ENCODE data around the gene LZTFL1. TPM values are rescaled to one million over a fixed set of nuclear protein-coding genes. Genes with fewer than 3 reads are reported as not detected.
A peak's percentile ranks its signal among the peaks of the same experiment; 100 is the strongest.

The LZTFL1 gene
- total RNA-seq, 1 experiment from 2014 or later: 27.6 TPM

DNA sequence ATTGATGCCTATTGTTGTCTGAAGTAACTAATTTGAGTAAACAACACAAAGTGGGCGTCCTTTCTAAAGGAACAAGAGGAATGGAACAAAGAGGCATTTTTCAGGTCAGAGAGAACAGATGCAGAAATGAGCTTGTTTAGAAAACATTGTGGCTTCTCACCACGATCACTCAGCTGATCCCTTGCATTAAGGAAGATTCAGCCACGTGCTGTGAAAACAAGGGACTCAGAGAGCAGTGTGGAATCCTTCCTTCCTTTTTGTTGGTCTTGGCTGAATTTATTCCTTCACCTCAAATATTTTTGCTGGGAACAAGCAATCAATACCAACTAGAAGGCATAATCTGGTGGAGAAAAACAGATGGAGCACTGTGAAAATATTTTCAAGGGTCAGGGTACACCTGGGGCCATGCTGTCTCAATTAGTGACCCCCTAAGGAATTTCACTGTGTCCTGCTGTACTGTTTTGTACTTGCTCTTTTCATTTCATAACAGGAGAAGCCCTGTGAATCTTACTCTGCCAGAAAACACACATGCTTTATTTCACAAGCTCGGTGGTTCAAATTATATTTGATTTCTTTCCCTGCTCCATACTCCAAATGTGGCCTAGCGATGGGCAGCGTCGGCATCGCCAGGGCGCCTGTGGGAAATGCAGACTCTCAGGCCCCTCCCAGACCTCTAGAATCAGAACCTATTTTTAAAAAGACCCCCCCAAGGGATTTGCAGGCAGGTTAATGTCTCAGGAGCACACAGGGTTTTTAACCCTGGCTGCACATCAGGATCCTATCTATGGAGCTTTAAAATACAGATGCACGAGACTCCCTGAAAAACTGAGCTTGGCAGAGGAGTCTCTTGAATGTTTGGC, 34.0 kb downstream of the LZTFL1 start:
- no peak for DNase-seq (ENCODE audit: low read depth)

DNA sequence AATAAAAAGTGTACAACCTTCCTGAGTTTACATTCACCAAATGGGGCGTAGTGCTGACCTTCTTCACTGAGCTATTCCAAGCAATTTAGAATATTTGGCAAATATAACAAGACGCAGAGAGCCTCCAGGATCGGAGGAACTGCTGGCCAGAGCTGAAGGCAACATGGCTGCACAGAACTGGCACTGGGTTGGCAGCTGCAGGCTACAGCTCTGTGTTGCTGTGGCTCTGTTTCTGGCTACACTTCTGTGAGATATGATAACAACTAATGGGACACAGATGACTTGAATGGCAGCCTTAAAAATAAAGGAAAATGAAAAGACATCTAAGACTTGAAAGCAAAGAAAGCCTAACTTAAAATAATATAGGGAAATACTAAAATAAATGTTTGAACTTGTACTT, 34.8 kb downstream of the LZTFL1 start:
- no peak for DNase-seq (ENCODE audit: low read depth)

DNA sequence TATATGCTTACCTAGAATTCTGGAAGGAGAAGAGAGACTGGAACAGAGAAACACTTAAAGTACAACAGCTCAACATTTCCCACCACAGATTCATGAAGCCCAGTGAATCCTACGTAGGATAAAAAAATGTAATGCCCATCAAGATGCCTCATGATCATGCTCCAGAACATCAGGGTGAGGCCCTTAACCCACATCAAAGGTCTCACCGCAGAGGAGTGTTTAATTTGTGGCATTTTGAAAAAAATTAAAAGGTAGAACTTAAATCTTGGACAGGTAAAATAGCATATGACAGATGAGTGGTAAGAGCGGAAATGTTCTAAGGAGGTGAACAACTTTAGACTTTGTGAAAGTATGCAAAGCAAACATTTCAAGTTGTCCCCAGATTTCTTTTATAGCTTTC, 35.8 kb downstream of the LZTFL1 start:
- DNase-seq (ENCODE audit: low read depth): no peak

DNA sequence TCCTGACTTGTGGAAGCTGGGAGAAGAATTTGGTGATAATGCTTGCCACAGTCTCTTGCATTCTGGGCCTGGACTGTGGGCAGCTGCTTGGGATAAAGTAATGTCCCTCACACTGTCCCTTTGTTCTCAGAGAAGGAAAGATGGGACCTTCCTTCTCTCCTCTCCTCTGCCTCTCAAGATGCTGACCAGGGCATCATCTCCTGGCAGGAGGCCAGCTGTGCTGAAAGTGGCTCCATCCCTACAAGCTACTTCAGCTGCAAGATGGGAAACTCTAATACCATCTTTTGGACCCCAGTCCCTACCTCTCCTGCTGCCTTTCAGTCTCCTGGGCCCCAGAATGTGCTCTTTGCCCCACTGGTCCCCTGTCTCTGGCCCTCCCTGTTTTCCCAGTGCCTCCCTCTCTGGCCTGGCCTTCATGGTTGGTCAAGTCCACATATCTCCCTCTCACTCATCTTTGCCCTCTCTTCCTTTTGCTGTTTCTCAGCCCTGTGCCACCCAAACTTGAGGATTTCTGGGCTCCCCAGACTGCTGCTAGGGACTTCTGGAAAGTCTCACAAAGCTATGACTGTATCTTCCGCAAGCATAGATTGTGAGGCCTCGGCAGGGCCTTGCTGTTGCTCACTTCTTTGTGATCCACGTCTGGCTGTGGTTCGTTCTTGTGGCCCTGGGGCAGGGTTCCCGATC, 38.5 kb downstream of the LZTFL1 start:
- DNase-seq (ENCODE audit: low read depth): no peak

DNA sequence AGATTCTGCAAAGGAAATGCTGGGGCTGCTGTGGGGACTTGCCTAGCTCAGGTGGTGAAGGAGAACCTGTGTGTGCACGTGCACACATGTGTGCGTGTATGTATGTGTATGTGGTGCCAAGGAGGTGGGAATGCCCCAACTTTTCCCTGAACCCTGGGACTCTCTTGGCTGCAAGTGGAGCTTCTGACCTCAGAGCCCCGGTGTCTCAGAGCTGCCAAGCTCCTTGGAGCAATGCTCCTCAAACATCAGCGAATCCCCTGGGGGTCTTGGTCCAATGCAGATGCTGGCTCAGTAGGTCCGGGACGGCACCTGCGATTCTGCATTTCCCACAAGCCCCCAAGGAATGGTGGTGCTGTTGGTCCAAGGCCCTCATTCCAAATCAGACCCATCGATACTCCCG, 39.8 kb downstream of the LZTFL1 start:
- DNase-seq (ENCODE audit: low read depth): no peak

DNA sequence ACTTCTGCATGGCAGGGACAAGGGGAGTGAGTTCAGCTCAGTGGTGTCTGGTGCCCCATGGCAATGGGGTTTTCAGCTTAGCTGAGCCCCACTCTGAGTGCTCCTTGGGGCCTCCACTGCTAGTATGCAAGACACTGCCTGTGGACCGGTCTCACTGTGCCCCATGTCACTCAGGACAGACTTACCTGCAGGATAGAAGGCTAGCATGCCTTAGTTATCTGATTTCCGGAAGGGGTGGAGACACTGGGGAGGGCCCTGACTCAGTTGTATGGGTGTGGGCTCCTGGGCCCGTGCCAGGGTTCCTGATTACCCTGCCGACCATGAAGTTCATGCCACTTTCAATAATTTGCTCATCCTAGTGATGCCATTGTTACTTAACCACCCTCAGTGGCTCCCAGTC, 41.3 kb downstream of the LZTFL1 start:
- DNase-seq (ENCODE audit: low read depth): no peak

DNA sequence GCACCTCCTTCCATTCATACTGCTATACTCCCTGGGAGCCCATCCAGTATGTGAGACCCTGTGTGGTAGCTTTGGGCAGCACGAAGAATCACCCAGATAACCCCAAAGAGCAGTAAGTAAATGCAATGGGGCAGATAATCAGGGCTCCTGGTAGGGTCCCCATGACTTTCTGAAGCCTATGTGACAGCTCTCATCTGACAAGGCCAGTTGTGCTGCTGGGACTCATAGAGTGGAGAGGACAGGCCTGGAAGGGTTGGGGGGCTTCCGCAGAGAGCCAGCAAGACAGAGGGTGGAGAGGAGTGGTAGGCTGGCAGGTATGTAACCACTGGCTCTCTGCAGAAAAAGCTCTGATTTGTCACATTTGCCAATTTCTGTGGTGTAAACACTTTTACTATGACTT, 42.3 kb downstream of the LZTFL1 start:
- no peak for DNase-seq (ENCODE audit: low read depth)

DNA sequence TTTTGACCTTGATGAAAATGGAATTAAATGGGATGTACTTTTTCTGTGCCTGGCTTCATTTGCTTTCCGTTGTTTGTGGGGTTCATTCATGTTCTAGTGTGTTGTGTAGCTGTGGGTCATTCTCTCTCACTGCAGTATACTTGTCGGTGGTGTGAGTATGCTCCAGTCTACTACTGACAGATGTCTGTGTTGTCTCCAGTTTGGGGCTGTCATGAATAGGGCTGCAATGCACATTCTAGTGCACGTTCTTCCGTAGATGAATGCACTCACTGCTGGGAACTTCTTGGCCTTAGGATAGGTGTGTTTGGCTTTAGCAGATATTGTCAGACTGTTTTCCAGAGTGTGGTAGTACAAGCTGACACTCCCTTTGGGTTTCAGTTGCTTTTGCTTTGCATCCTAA, 43.9 kb downstream of the LZTFL1 start:
- DNase-seq (ENCODE audit: low read depth): no peak

DNA sequence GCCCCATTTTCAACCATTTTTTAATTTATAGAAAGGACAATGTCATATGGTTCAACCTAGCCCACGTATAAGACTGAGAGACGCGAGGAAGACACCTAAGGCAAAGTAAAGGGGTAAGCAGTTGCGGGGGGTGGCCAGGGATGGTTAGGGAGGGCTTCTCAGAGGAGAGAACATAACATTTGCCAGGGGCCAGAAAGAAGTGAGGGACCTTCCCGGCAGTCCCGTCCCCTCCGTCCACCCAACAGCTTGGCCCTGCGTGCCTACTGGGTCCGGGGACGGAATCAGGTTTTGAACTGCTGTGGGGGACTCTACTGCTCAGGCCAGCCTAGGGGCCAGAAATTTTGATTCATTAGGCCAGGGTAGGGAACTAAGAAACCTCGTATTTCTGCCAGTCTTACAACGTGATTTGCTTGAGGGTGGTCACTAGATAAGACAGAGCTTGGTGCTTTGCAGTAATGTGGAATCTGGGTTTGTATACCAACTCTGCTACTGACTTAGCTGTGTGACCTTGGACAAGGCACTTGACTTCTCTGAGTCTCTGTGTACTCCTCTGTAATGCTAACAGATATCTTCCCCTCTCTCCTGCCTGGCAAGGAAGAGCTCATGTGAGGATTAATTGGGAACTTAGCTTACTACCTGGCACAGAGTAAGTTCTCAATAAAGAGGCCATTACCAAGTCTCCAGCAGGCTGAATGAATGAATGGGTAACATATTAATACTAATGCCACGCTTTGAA, 44.8 kb downstream of the LZTFL1 start:
- DNase-seq (ENCODE audit: low read depth): no peak

DNA sequence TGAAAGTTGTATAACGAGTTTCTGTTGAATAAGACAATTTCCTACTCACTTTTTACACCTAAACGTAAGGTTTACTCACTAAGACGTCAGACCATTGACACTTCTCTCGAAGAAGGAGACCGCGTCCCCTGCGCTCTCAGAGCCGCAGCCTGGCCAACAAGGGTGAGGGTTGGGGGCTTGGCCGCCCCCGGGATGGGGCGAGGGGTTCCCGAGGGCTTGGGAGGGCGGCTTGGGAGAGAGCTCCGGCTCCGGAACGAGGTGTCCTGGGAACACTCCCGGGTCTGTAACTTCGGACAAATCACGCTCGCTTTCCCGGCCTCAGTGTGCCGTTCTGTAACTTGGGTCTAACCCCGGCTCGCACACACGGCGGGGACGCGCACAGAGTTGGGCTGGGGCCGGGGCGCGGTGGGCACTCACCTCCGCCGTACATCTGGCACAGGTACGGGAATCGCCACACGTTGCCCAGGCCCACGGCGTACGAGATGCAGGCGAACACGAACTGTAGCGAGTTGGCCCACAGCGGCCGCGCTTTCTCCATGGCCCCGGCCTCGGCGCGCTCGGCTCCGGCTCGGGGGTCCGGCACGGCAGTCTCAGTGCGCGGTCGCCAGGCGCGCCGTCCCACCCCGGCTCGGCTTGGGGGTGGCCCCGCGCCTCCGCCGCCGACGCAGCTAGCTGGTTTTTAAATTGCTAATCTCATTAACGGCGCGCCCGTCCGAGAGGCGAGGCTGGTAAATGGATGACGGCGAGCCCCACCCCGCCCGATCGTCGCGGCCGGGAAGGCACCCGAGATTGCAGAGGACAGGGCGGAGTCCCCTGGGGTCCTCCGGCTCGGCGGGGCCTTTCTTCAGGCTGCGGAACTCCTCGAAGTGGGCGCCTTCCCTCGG, 45.8 kb downstream of the LZTFL1 start, which contains the start of gene SLC6A20:
Gene SLC6A20, minus strand, starts transcription at position 655 of the 884 bp plus-strand sequence. Its CDS starts 117 bp downstream, at position 538.
- DNase-seq (ENCODE audit: low read depth): peak; percentile 11

DNA sequence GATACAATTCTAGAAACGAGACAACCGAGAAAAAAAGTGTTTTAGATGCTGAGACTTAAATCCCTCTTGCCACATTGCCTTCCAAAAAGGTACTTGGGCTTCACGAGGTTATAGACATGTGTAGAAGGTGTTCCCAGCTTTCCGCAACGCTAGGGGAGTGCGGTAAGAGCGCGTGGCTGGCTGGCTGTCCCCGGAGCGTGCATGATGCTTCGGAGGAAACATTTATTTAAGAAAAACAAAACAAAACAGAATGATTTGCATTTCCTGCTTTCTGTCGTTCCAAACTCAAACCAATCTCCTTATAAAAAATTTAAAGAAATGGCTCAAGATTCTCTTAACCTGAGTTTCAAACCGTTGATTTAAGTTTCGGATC, 46.4 kb downstream of the LZTFL1 start:
- DNase-seq (ENCODE audit: low read depth): no peak

DNA sequence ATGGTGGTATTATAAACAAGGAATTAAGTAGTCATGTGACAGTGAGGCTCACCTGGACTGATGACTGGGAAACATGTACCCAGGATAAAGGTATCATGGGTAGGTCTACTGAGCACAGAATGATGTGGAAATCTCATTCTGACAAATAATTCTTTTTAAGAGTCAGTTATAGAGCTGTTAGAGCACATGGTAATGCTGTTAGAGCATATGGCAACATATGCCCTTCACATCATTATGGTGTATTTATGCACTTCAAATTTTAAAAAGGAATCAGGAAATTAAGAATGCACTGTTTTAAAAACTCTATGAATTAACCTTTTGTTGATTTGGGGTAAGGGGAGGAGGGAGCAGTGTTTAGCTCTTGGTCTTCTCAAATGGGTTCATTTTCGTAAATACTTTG, 47.3 kb downstream of the LZTFL1 start:
- no peak for DNase-seq (ENCODE audit: low read depth)

DNA sequence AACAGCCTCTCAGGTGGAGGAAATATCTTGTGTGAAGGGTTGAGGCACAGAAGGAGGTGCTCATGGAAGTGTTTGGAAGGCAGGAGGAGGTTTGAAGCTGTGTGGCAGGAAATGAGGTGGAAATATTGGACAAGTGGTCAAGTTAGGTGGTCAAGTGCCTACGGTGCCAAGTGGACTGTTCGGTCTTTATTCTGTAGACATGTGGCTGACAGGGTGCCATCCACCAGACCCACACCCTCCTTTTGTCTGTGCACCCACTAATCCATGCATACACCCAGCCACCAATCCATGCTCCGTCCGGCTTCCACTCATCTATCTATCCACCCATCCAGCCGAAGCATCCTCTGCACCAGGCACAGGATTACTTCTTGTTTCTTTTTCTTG, 47.8 kb downstream of the LZTFL1 start:
- DNase-seq (ENCODE audit: low read depth): no peak

DNA sequence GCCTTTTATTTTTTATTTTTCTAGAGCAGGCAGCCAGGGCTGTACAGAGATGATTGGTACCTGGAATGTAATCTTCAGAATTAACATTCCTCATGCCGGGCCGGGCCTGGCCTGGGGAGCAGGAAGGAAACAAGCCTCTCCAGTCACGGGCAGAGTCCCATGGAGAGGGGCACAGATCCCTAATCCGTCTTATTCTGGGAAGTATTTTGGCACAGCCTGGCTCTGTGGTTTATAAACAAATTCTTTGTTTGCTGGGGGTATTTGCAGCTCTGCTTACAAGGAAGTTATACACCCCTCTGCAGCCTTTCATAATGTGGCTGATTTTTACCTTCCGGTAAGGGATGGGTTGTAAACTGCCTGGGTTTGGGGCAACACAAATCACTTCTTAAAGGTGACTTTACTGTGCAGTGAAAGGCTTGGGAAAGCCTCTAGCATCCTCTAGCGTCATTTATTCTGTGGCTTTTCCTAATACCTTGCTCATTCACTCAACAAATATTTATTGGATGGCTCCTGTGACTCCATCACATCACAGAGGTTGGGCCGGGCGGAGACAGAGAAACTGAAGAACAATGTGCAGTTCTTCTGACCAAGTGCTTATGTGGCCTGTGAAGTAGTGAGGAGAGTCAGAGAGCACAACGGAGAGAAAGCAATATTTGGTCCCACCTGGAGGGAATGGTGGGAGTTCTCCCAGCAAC, 48.3 kb downstream of the LZTFL1 start:
- DNase-seq (ENCODE audit: low read depth): no peak

DNA sequence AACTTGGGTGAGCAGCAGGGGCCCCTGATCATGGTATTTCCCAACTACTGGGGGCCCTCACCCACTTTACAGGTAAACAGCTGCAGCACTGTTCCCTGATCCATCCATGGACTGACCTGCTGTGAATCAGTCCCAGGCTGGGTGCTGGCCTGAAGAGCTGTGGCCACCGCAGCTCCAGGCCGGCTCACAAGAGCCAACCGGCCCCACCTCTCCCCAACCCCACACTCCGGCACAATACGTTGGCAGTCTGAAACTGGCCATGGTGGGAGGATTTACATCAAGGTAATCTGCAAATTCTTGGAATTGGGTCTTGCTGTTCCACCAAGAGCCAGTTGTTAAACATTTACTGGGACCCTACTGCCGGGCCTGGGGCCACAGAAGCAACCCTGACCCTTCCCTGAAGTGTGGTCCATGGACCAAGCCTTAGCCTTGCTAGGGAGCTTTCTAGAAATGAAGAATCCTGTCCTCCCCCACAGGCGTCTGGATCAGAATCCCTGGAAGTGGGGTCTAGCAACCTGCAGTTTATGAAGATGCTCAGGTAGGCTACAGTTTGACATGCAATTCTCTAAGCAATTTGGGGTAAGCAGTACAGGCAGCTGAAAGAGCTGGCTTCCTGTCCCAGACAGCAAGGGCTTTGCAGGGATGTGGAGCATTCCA, 49.3 kb downstream of the LZTFL1 start:
- no peak for DNase-seq (ENCODE audit: low read depth)

DNA sequence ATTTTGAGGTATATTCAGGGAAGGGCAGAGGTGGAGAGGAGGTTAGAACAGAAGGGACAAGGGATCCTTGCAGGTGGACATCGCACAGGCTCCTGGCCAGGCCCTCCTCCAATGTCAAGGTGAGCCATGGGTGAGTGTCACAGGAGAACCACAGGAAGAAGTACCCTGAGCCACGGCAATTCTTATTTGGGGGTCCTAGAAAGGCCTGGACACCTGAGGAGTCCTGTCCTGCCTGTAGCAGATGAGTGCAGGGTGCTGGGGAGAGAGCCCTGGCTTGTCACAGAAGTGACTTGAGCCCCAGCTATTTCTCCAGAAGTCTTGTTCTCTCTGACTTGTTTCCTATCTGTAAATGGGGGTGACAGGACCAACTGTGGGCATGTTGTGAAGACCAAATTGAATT, 49.9 kb downstream of the LZTFL1 start:
- no peak for DNase-seq (ENCODE audit: low read depth)

DNA sequence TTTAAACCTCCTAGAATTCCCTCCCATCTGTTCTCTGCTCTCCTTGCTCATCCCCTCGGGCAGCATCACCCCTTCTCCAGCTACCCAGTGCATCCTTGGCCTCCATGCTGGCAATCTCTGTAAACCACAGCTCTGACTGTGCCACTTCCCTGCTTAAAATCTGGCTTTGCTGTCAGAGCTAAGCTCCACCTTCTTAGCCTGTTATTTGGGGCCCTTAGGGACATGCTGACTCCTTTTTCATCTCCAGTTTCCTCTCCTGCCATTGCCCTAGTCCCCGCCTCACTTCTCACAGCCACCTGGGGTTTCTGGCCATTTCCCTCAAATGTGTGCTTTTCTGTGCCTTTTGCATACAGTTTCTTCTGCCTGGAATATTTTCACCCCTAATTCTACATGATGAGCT, 51.3 kb downstream of the LZTFL1 start:
- no peak for DNase-seq (ENCODE audit: low read depth)

DNA sequence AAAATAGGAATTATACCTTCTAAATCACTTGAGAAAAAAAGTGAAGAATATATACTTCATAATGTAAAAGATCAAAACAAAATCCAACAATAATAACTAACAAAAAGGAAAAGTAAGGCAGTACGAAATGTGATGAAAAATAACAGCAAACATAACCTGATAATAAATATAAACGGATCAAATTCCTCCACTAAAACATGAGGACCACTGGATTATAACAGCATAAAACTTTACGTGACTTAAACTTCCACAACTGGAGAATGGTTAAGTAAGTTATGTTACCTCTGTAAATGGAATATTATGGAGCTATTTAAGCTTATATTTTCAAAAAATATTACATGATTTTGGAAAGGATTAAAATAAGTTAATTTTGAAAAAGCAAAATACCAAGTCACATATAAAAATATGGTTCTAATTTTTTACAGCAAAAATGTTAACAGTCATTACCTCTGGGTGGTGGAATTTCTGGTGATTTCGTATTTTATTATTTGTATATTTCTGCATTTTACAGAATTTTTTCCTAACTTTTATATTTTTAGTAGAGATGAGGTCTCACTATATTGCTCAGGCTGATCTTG, 52.6 kb downstream of the LZTFL1 start:
- DNase-seq (ENCODE audit: low read depth): no peak

DNA sequence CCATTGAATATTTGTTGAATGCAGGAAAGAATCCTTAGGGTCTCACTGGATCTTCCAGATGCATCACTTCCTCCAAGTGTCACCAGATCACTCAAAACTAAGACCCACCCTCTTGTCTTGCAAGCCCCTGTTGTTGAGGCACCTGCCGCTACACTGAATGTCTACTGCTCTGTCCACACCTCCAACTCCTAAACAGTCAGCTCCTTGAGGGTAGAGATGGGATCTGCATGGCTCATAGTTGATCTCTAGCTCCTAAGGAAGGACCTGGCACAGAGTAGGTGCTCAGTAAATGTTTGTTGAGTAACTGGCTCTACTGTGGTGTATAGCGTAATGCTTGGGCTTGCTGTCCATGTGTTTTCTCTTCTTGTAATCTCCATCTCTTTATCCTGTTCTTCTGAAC, 54.4 kb downstream of the LZTFL1 start:
- DNase-seq (ENCODE audit: low read depth): no peak

All from Daoy (cell line).